ENCODE results near the gene TAMM41. TPM values are rescaled to one million over a fixed set of nuclear protein-coding genes. Genes with fewer than 3 reads are reported as not detected.

Gene TAMM41
- total and polyA plus RNA-seq, 2 of the 4 experiments (the other 2 are of a cell fraction) = 4.3 to 15.9 TPM

DNA sequence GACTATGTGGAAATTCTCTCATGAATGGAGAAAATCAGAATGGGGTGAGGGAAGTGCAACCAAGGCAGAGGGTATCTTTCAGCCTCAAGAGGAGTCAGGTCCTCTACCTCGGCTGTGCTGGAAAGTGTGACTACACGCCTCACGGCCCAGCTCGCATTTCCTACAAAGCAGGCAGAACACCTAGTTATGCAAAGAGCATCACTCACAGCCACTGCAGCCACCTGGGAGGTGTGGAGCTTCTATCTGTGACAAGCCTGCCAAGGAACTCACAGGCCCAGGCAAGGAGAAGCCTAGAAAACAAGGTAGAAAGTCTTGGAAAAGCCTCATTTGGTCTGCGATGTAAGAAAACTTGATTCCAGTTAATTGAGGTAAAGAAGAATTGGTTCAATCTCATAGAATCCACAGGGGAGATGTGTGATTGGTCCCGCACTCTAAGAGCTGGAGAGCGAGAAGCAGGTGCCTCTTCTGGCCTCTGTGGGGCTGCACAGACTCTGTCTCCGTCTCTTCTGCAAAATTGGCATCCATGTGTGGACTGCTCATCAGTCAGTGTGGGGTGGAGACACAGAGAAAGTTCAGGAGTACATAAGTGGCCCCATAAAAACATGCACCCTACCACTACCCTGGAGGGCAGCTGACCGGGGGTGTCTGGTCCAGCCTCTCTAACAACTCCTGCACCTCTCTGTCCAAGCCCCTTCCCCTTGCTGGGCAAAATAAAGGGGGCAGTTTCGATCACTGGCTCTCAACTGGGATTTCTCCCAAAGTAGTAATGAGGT lies 76.8 kb downstream of the TAMM41 start:
- intact Hi-C loops (cut with micrococcal nuclease) = no loop called here
- no peak overlapping the region for H2AFZ ChIP-seq (replicated peaks; ENCODE audit: low read length, poor library complexity)

More for the DNA sequence above, 76.8 kb downstream of the TAMM41 start:
- in situ Hi-C loops (cut with MboI; ENCODE audit: low sequenced_read_pairs) (no loop called here), dilution Hi-C loops (cut with HindIII; ENCODE audit: low sequenced_read_pairs, unreplicated experiment) (no loop called here)
- Histone ChIP-seq H3K79me1 (ENCODE audit: low read depth in 1 of 2, low read length in 2 of 2) (no peaks in the 10 kb centered on the region), H3K23ac (ENCODE audit: low read depth, low read length) (no peak overlapping the region), H3K9ac (ENCODE audit: low read depth, low read length) (no peak overlapping the region), H2AK9ac (replicated peaks; ENCODE audit: low read depth, low read length, poor library complexity) (no peak overlapping the region), H4K91ac (ENCODE audit: insufficient read depth, low read depth, low read length) (no peak overlapping the region), H4K5ac (ENCODE audit: low read depth, low read length) (no peak overlapping the region), H2AK5ac (ENCODE audit: low read depth, low read length) (no peak overlapping the region), H3K56ac (ENCODE audit: extremely low read depth, insufficient read depth, low read length) (no peak overlapping the region), H3K9me3 (ENCODE audit: control insufficient read depth, insufficient read depth, low read length) (no peaks in the 10 kb centered on the region), H3K4me2 (ENCODE audit: low read depth, low read length) (peak overlapping the region; percentile 83), H3K27ac (ENCODE audit: insufficient read depth, low read length) (no peak overlapping the region), H4K20me1 (ENCODE audit: insufficient read depth, low read length) (peaks cover 3% of the 10 kb centered on the region; the same call in 1 of the 2 replicates), H3K4me1 (ENCODE audit: control insufficient read depth, insufficient read depth, low read length) (peaks cover 6% of the 10 kb centered on the region), H2BK20ac (ENCODE audit: low read depth, low read length) (no peak overlapping the region), H3K27me3 (ENCODE audit: control insufficient read depth, insufficient read depth, low read length) (peaks cover 7% of the 10 kb centered on the region), H3K9me1 (ENCODE audit: insufficient read depth, low read length) (peaks cover 6% of the 10 kb centered on the region; the same call in 1 of the 2 replicates), H3K4ac (ENCODE audit: low read depth, low read length) (no peak overlapping the region), H4K8ac (ENCODE audit: low read depth in 2 of 2, low read length in 2 of 2) (no peak overlapping the region), H3K4me3 (ENCODE audit: insufficient read depth, low read depth, low read length) (no peak overlapping the region), H3K36me3 (ENCODE audit: control insufficient read depth, insufficient read depth, low read length) (no peaks in the 10 kb centered on the region), H2BK120ac (ENCODE audit: low read depth, low read length) (no peak overlapping the region), H3K14ac (replicated peaks; ENCODE audit: low read depth, low read length) (no peak overlapping the region), H2BK15ac (ENCODE audit: low read depth, low read length) (no peak overlapping the region), H2BK5ac (ENCODE audit: low read depth, low read length, poor library complexity, severe bottlenecking) (no peak overlapping the region), H3K18ac (ENCODE audit: low read depth, low read length) (no peak overlapping the region)
- ATAC-seq (ENCODE audit: low read depth) (peak; percentile 18), DNase-seq (no peak)
- BruUV-seq (replicated peaks) = no TSS peak
- WGBS, 2 experiments (ENCODE audit: extremely low coverage in 2 of 2, insufficient read length in 1 of 2) = 20% methylated on average over 1 of the region's 10 CpGs; no CpG with 5 or more reads in 1 of the 2 experiments
- ChIA-PET CTCF (no interaction called here), POLR2A (ENCODE audit: unreplicated experiment) (no interaction called here)
- TF ChIP-seq SMC3 (IDR thresholded peaks at IDR 0.05; ENCODE audit: low read depth, low read length) (no peak), MAFK (IDR thresholded peaks at IDR 0.05; ENCODE audit: low read depth, low read length) (no peak), BHLHE40 (IDR thresholded peaks at IDR 0.05; ENCODE audit: low read depth, low read length) (no peak), RFX5 (IDR thresholded peaks at IDR 0.05; ENCODE audit: low read depth, low read length) (no peak), RAD21 (IDR thresholded peaks at IDR 0.05; ENCODE audit: low read length) (no peak), POLR2A (IDR thresholded peaks at IDR 0.05; ENCODE audit: low read depth, low read length) (no peak), MXI1 (IDR thresholded peaks at IDR 0.05; ENCODE audit: borderline replicate concordance, low read depth, low read length) (no peak), RCOR1 (IDR thresholded peaks at IDR 0.05; ENCODE audit: insufficient replicate concordance, low read length) (no peak)
- TF ChIP-seq, protein P1, sequence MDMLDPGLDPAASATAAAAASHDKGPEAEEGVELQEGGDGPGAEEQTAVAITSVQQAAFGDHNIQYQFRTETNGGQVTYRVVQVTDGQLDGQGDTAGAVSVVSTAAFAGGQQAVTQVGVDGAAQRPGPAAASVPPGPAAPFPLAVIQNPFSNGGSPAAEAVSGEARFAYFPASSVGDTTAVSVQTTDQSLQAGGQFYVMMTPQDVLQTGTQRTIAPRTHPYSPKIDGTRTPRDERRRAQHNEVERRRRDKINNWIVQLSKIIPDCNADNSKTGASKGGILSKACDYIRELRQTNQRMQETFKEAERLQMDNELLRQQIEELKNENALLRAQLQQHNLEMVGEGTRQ (IDR thresholded peaks at IDR 0.05; ENCODE audit: low read depth, low read length) = no peak
